ENCODE data around the gene ATG5.

ATG5 gene

GRCh38 chr6:106325336-106326178 is at the start of gene ATG5:
ATG5 (minus strand) TSS chr6:106325760; CDS start chr6:106316208, 9,552 bp downstream.
- peak; percentile 96 for DNase-seq

GRCh38 chr6:106373502-106374239 is 48.1 kb upstream of the ATG5 start:
- no peak for DNase-seq

GRCh38 chr6:106372838-106373501 is 47.4 kb upstream of the ATG5 start:
- DNase-seq = no peak

- DNase-seq = no peak
Measured at GRCh38 chr6:106370639-106371038, 45.1 kb upstream of the ATG5 start.

- no peak for DNase-seq
Measured at GRCh38 chr6:106369739-106370138, 44.2 kb upstream of the ATG5 start.

DNA sequence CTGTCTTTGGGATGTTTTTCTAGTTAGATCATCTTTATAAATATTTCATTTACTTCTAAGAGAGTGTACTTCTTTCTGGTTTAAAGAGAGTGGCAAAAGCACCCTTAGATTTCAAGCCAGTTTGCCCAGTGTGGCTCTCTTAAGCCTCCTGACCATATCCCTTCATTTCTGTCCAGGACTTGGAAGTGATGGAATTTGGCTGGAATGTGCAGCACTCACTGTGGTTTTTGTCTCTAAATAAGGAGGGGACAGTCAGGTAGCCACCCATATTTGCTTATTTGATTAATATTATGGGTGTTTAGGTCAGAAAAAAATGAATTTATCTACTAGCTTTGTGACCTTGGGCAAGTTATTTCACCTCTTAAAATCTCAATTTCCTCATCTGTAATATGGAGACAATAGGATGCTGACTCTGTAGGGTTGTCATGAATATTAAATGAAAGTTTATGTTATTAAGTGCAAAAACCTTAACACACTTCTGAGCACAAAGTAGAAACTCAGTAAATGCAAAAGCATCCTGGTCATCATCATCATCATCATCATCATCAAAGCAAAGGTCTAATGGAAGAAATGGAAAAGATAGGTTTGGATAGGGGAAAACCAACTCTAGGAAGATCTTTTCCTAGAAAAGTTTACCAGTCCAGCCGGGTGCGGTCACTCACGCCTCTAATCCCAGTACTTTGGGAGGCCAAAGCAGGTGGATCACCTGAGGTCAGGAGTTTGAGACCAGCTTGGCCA is 38.0 kb upstream of the ATG5 start:
- DNase-seq = no peak

GRCh38 chr6:106360989-106361430 is 35.5 kb upstream of the ATG5 start:
- DNase-seq = peak; percentile 7

DNA sequence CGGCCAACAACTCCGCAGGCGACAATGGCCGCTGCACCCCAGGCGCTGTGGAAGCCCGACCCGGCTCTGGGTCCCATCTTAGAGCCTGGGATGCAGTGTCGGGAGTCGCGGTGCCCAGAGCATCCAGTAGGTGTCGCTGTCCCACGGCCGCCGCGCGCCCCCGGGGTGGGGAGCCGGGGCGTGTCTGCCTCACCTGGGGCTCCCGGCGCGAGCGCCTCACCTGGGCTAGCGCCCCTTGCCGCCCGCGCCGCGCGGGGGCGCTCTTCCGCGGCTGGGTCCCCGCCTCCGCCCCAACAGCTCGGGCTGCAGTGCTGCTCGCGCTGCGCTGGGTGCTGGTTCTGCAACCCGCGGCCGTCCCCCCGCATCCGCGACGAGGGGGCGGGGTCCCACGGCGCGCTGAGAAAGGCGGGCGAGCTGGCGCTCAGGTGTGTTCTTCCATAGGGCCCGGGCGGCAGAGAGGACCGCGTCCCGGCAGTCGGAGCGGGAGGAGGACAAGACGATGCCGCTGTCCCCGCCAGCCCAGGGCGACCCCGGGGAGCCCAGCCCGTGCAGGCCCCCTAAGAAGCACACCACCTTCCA is 34.9 kb upstream of the ATG5 start, which contains the start of gene CRYBG1:
Gene CRYBG1, plus strand, starts transcription at position 308 of the 579 bp plus-strand sequence. Its CDS starts 192 bp downstream, at position 500.
- DNase-seq = peak; percentile 58

DNA sequence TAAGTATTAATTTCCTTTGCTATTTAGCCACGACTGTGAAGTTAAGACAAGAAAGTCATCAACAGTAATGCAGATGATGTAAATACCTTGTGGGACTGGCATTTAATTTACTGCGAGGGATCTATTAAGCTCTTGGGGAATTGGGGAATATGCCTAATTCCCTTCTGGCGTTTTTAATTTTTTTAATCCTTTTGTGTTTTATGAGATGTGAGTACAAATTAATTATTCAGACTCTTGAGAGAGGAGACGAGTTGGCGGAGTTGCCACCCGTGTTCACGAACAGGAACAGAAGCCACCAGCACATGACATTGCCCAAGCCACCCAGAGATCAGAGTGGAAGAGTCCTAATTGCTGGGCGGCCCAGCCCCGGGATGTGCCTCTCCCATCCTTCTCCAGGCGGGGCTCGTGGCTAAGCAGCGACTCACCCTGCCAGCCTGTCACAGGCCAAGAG is 34.4 kb upstream of the ATG5 start:
- DNase-seq = no peak

GRCh38 chr6:106356378-106356777 is 30.8 kb upstream of the ATG5 start:
- no peak for DNase-seq

DNA sequence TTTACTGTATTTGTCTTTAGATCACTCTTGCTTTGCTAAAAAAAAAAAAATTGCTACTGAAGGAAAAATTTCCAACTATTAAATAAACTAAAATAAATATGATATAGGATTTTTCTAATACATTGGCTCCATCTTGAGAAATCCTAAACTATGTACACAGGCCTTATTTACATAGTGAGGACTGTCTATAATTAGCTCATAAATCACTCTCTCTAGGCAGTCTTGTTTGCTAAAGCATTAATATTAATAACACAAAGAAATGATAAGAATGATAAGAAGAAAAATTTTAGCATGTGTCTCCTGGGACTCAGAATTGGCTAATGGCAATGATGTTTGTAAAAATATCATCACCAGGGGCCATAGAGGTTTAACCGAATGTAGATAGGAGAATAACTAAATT is 21.7 kb upstream of the ATG5 start:
- DNase-seq = no peak

GRCh38 chr6:106339334-106340029 is 13.9 kb upstream of the ATG5 start:
- DNase-seq = peak; percentile 55

DNA sequence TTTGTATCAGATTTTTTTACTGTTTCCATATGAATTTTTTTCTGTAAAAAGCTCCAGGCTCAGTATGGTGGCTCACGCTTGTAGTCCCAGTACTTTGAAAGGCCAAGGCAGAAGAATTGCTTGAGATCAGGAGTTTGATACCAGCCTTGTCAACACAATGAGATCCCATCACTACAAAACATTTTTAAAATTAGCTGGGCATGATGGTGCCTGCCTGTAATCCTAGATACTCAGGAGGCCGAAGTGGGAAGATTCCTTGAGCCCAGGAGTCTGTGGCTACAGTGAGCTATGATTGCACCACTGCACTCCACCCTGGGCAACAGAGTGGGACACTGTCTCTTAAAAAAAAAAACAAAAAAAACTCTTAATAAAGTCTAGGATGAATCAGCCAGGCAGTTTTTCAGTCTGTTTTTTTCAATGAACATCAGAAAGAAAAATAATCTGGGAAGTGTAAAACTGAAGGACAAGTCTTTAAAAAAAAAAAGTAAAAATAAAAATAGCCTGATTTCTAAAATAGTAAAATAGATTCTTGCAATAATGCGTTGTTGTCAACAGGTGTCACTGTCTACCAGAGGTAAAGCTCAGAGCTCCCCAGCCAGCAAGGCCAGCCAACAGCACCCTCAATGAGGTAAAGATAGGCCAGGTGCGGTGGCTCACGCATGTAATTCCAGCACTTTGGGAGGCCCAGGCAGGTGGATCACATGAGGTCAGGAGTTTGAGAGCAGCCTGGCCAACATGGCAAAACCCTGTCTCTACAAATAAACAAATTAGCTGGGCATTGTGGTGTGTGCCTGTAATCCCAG is 9.3 kb upstream of the ATG5 start:
- peak; percentile 48 for DNase-seq

GRCh38 chr6:106324726-106325335 is 729 bp downstream of the ATG5 start:
- DNase-seq = no peak

DNA sequence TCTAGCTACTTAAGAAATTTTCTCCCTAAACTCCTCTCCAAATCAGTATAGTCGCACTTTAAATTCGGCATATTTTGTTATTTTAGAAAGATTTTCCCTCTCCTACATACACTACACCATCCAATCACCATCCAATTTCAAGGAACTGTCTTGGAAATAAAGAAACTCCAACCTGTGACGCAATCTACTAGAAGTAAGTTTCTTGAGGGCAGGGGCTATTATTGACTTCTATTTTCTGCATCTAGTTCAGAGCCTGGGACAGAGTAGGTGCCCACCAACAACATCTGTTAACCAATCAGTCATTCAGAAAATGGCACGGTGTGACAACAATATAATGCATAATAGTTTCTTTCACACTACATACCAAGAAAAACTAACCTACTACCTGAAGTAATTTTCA is 3.6 kb downstream of the ATG5 start:
- no peak for DNase-seq

- no peak for DNase-seq
Measured at GRCh38 chr6:106318851-106319250, 6.7 kb downstream of the ATG5 start.

DNA sequence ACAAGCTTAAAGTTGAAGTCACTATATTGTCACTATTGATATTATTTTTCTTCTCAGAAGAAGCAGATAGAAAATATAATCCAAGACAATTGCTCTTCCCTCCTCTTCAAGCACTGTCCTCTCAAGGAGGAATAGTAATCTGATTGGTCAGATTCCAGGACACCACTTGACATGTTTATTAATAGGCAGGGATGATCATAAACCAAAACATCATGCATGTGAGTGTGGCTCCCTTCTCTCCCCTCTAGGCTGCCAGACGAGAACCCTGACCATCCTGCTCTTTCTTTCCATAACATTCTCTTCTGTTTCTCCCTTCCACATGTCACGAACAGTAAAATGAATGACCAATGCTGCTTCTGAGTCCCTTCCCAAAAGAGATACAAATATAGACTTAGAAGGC is 7.5 kb downstream of the ATG5 start:
- DNase-seq = no peak

DNA sequence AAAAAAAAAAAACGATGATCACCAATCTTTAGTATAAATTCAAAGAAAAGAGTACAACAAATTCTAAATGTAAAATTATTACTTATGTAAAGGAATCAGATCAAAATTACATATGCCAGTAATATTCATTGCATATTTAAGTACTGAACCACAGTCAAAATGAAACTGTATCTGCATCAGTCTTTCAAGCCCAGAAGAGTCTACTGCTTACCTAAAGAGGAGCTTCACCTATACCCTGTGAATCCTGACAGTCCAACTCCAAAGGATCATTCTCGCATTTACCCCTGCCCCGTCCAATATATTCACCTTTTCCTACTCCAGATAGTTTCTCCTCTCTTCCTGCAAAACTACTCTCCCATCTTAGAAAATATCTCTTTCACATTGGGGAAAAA is 9.2 kb downstream of the ATG5 start:
- no peak for DNase-seq

DNA sequence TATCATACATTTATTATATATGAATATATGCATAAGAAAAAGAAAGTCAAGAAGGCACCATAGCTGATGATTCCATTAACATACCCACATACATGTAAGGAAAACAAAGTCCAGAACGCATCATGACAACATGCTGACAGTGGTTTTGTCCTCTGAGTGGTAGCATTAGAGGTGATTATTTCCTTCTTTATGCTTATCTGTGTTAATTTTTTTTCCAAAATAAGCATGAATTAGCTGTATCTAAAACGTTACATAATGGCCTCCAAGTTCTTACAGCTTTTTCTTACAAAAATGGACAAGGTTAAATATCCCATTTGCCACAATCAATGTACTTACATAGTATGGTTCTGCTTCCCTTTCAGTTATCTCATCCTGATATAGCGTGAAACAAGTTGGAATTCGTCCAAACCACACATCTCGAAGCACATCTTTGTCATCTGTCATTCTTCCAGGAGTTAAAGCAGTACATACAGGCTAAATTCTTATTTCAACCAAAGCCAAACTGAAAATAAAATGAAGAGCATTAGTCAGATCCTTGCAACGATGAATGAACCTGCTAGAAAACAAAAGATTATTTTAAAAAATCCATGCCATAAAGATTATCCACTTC is 9.7 kb downstream of the ATG5 start:
- peak; percentile 55 for DNase-seq

Measured in NCI-H2171 (cell line).